ENCODE results near the gene TNK2. TPM values are rescaled to one million over a fixed set of nuclear protein-coding genes. Genes with fewer than 3 reads are reported as not detected.
A peak's percentile ranks its signal among the peaks of the same experiment; 100 is the strongest.

TNK2 gene
- total RNA-seq, 2 experiments from 2014 or later = 43.6 to 92.1 TPM

DNA sequence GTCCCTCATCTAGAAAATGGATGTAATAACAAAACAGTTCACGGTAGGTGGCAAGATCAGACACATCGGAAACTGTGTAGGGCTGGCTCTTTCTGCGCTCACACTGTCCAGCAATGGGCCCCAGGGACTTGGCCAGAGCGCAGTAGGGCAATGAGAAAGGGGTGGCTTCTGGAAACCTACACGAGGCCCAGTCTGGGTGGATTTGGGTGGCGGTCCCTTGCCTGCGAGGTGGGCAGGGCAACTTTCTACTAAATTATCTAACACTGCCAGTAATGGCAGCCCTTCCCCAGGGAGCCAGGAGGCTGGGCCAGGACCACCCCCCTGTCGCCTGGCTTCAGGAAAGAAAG is 2.1 kb upstream of the TNK2 start:
- Histone ChIP-seq H3K4me1 (ENCODE audit: insufficient read depth, low read length, poor library complexity, severe bottlenecking) (peaks cover 40% of the 10 kb centered on the region), H2AFZ (ENCODE audit: low read length) (no peak overlapping the region; the same call in 1 of the 2 replicates), H3K9me3 (ENCODE audit: low read length) (no peaks in the 10 kb centered on the region), H3K27ac (ENCODE audit: low read depth, low read length, poor library complexity, severe bottlenecking) (no peak overlapping the region), H4K20me1 (ENCODE audit: insufficient read depth, low read length) (no peaks in the 10 kb centered on the region), H3K36me3 (ENCODE audit: insufficient read depth, low read length) (no peaks in the 10 kb centered on the region), H3K4me2 (ENCODE audit: low read length) (peak overlapping the region; percentile 79; the same call in 1 of the 2 replicates), H3K79me2 (ENCODE audit: insufficient read depth, low read depth, low read length) (peaks cover 23% of the 10 kb centered on the region), H3K9me2 (ENCODE audit: insufficient read depth, low read length) (no peaks in the 10 kb centered on the region), H3K4me3 (ENCODE audit: low read depth, low read length, poor library complexity, severe bottlenecking) (no peak overlapping the region)
- TF ChIP-seq CTCF (conservative IDR thresholded peaks at IDR 0.05; ENCODE audit: low read length) (no peak), EZH2phosphoT487 (IDR thresholded peaks at IDR 0.05; ENCODE audit: borderline replicate concordance, low read depth, low read length) (no peak)
- ChIA-PET POLR2A (no interaction called here), CTCF (ENCODE audit: unreplicated experiment) (interaction anchor here (4.0 kb wide), 1 partner anchor 16 kb away, joined by 20 read pairs; no protein-coding TSS in a partner anchor)
- intact Hi-C loops (cut with micrococcal nuclease; ENCODE audit: unreplicated experiment) = no loop called here
- no peak for DNase-seq (ENCODE audit: low spot score)
- no TSS peak for BruUV-seq (replicated peaks)

DNA sequence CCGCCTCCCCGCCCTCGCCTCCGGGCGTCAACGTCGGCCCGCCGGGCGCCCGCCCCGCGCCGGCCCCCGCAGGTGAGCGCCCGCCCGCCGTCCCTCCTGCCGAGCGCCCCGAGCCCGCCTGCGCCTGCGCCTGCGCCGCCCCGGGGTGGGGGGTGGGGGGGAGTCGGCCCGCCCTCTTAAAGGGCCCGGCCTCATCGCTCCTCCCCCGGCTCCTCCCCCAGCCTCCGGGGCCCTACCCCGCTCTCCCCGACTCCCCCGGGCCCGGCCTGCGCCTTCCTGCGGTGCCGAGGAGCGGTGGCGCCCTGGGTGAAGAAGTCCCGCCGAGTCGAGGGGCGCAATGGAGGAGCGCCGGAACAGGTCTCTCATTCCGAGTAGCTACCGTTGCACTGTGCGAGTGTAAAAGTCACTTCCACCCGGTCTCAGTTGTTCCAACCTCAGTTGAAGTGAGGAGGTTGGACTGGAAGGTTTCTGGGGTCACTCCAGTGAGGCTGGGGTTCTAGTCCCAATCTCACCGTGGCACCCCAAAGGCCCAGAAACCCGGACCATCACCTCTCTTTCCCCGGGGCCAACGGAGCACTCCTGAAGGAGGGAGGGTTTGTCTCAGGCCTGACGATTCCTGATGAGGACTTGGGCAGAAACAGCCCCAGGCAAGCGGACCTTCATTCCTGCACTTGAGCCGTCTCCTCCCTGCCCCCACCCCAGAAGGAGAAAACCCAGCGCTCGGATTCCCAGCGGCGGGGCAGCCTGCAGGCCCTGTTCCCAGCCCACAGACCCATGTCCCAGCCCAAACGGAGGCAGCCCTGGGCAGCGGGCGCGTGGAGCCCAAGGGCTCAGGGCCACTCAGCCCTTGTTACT is 1.5 kb upstream of the TNK2 start:
- peak overlapping the region; percentile 74 for H2AFZ ChIP-seq (ENCODE audit: low read length)
- POLR2A ChIA-PET = no interaction called here
- DNase-seq (ENCODE audit: low spot score) = peak; percentile 88

More for the DNA sequence above, 1.5 kb upstream of the TNK2 start:
- intact Hi-C loops (cut with micrococcal nuclease; ENCODE audit: unreplicated experiment) = loop anchor here (5.0 to 10.0 kb wide), 3 partner anchors 368 to 1223 kb away; partner anchors contain the start of genes FAM43A, NCBP2 and PPP1R2
- Histone ChIP-seq H3K4me3 (ENCODE audit: low read depth, low read length, poor library complexity, severe bottlenecking) (peak overlapping the region; percentile 63), H3K9me3 (ENCODE audit: low read length) (no peaks in the 10 kb centered on the region), H3K36me3 (ENCODE audit: insufficient read depth, low read length) (no peaks in the 10 kb centered on the region), H3K79me2 (ENCODE audit: insufficient read depth, low read depth, low read length) (peaks cover 29% of the 10 kb centered on the region), H3K4me2 (ENCODE audit: low read length) (peak overlapping the region; percentile 79), H3K9me2 (ENCODE audit: insufficient read depth, low read length) (no peaks in the 10 kb centered on the region), H3K27ac (ENCODE audit: low read depth, low read length, poor library complexity, severe bottlenecking) (peak overlapping the region; percentile 41), H4K20me1 (ENCODE audit: insufficient read depth, low read length) (no peaks in the 10 kb centered on the region), H3K4me1 (ENCODE audit: insufficient read depth, low read length, poor library complexity, severe bottlenecking) (peaks cover 45% of the 10 kb centered on the region)
- BruUV-seq (replicated peaks) = no TSS peak
- 0 out of 2 replicates have a peak, but pooled peaks have one; percentile 11 for TF ChIP-seq CTCF (conservative IDR thresholded peaks at IDR 0.05; ENCODE audit: low read length)
- TF ChIP-seq EZH2phosphoT487 (IDR thresholded peaks at IDR 0.05; ENCODE audit: borderline replicate concordance, low read depth, low read length) = no peak
- CTCF ChIA-PET (ENCODE audit: unreplicated experiment) = interaction anchor here (4.0 kb wide), 1 partner anchor 16 kb away, joined by 20 read pairs; no protein-coding TSS in a partner anchor

Data from OCI-LY7 (cell line).